ENCODE results near the gene C11orf52.

The C11orf52 gene

GRCh38 chr11:111966678-111967077, 48.0 kb downstream of the C11orf52 start:
- ChIA-PET POLR2A (no interaction called here), CTCF (no interaction called here)
- TF ChIP-seq ZNF391 (tag by site-specific recombination; IDR thresholded peaks at IDR 0.05; ENCODE audit: borderline replicate concordance, low read depth): no peak
- no peak for TF ChIP-seq ZNF707 (tag by site-specific recombination; IDR thresholded peaks at IDR 0.05)
- TF ChIP-seq ZNF214 (tag by site-specific recombination; IDR thresholded peaks at IDR 0.05; ENCODE audit: borderline replicate concordance): no peak
- no peak for TF ChIP-seq ZSCAN30 (tag by site-specific recombination; IDR thresholded peaks at IDR 0.05)
- no peak for TF ChIP-seq ZNF121 (tag by site-specific recombination; IDR thresholded peaks at IDR 0.05)
- TF ChIP-seq, protein P1, sequence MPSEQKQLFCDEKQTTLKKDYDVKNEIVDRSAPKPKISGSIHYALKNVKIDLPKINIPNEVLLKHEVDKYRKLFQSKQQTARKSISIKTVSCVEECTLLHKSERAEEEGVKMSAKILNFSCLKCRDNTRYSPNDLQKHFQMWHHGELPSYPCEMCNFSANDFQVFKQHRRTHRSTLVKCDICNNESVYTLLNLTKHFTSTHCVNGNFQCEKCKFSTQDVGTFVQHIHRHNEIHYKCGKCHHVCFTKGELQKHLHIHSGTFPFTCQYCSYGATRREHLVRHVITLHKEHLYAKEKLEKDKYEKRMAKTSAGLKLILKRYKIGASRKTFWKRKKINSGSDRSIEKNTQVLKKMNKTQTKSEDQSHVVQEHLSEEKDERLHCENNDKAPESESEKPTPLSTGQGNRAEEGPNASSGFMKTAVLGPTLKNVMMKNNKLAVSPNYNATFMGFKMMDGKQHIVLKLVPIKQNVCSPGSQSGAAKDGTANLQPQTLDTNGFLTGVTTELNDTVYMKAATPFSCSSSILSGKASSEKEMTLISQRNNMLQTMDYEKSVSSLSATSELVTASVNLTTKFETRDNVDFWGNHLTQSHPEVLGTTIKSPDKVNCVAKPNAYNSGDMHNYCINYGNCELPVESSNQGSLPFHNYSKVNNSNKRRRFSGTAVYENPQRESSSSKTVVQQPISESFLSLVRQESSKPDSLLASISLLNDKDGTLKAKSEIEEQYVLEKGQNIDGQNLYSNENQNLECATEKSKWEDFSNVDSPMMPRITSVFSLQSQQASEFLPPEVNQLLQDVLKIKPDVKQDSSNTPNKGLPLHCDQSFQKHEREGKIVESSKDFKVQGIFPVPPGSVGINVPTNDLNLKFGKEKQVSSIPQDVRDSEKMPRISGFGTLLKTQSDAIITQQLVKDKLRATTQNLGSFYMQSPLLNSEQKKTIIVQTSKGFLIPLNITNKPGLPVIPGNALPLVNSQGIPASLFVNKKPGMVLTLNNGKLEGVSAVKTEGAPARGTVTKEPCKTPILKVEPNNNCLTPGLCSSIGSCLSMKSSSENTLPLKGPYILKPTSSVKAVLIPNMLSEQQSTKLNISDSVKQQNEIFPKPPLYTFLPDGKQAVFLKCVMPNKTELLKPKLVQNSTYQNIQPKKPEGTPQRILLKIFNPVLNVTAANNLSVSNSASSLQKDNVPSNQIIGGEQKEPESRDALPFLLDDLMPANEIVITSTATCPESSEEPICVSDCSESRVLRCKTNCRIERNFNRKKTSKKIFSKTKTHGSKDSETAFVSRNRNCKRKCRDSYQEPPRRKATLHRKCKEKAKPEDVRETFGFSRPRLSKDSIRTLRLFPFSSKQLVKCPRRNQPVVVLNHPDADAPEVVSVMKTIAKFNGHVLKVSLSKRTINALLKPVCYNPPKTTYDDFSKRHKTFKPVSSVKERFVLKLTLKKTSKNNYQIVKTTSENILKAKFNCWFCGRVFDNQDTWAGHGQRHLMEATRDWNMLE (tag by site-specific recombination; conservative IDR thresholded peaks at IDR 0.05; ENCODE audit: low read depth): no peak
- no peak for TF ChIP-seq ZNF747 (tag by site-specific recombination; IDR thresholded peaks at IDR 0.05)
- no peak for TF ChIP-seq ZNF791 (tag by site-specific recombination; IDR thresholded peaks at IDR 0.05)
- TF ChIP-seq ZNF843 (tag by site-specific recombination; IDR thresholded peaks at IDR 0.05): no peak
- TF ChIP-seq ZNF654 (tag by site-specific recombination; IDR thresholded peaks at IDR 0.05; ENCODE audit: low read depth): no peak
- no peak for TF ChIP-seq SETDB1 (IDR thresholded peaks at IDR 0.05; ENCODE audit: insufficient read length, low read length)
- TF ChIP-seq ZNF140 (tag by site-specific recombination; IDR thresholded peaks at IDR 0.05): no peak
- no peak for TF ChIP-seq IKZF3 (tag by site-specific recombination; IDR thresholded peaks at IDR 0.05)
- no peak for TF ChIP-seq ZNF561 (tag by site-specific recombination; IDR thresholded peaks at IDR 0.05; ENCODE audit: borderline replicate concordance)
- no peak for TF ChIP-seq ZNF514 (tag by site-specific recombination; IDR thresholded peaks at IDR 0.05)
- TF ChIP-seq, protein P2, sequence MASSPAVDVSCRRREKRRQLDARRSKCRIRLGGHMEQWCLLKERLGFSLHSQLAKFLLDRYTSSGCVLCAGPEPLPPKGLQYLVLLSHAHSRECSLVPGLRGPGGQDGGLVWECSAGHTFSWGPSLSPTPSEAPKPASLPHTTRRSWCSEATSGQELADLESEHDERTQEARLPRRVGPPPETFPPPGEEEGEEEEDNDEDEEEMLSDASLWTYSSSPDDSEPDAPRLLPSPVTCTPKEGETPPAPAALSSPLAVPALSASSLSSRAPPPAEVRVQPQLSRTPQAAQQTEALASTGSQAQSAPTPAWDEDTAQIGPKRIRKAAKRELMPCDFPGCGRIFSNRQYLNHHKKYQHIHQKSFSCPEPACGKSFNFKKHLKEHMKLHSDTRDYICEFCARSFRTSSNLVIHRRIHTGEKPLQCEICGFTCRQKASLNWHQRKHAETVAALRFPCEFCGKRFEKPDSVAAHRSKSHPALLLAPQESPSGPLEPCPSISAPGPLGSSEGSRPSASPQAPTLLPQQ (tag by site-specific recombination; IDR thresholded peaks at IDR 0.05): no peak
- no peak for TF ChIP-seq ZNF223 (tag by site-specific recombination; IDR thresholded peaks at IDR 0.05)
- TF ChIP-seq GLIS1 (tag by site-specific recombination; IDR thresholded peaks at IDR 0.05): no peak
- H3K4me1 ChIP-seq (ENCODE audit: control insufficient read depth, insufficient read depth, low read length): no peaks in the 10 kb centered on the region
- H3K9me3 ChIP-seq (ENCODE audit: control insufficient read depth, insufficient read depth, low read depth, low read length): no peaks in the 10 kb centered on the region
- H3K36me3 ChIP-seq (ENCODE audit: control insufficient read depth in 2 of 2, insufficient read depth in 1 of 2, low read length in 2 of 2): peaks cover 0 to 26% of the 10 kb centered on the region in 2 experiments; a peak in 2 of 3 replicates
- H3K27ac ChIP-seq (ENCODE audit: extremely low read depth, low read depth, low read length): no peak overlapping the region
- H3K4me3 ChIP-seq (ENCODE audit: low read depth, low read length): no peak overlapping the region

DNA sequence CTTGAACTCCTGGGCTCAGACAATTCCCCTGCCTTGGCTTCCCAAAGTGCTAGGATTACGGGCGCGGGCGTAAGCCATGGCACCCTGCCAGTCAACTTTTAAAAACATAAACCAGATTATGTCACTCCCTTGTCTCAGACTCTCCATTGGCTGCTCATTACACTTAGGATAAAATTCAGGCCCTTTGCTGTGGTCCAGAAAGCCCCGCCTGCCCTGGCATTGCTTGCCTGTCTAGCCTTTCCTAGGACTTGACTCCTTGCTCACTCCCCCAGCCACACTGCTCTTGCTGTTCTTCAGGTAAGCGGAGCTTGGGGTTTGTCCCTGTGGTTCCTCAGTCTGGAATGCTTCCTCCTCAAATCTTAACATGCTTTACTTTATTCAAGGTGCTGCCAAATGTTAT, 48.9 kb downstream of the C11orf52 start:
- Histone ChIP-seq H3K4me3 (ENCODE audit: low read depth, low read length) (no peak overlapping the region), H3K4me1 (ENCODE audit: control insufficient read depth, insufficient read depth, low read length) (no peaks in the 10 kb centered on the region), H3K36me3 (ENCODE audit: control insufficient read depth in 2 of 2, insufficient read depth in 1 of 2, low read length in 2 of 2) (peaks cover 0 to 30% of the 10 kb centered on the region in 2 experiments; a peak in 2 of 3 replicates), H3K9me3 (ENCODE audit: control insufficient read depth, insufficient read depth, low read depth, low read length) (no peaks in the 10 kb centered on the region), H3K27ac (ENCODE audit: extremely low read depth, low read depth, low read length) (no peak overlapping the region)
- ChIA-PET CTCF (no interaction called here), POLR2A (no interaction called here)
- TF ChIP-seq ZNF701 (tag by site-specific recombination; IDR thresholded peaks at IDR 0.05) (no peak), ZNF146 (tag by site-specific recombination; IDR thresholded peaks at IDR 0.05) (no peak), ZNF302 (tag by site-specific recombination; IDR thresholded peaks at IDR 0.05; ENCODE audit: low read depth) (no peak), PRDM10 (tag by site-specific recombination; IDR thresholded peaks at IDR 0.05) (no peak), GFI1B (tag by site-specific recombination; IDR thresholded peaks at IDR 0.05) (no peak), ZNF121 (tag by site-specific recombination; IDR thresholded peaks at IDR 0.05) (no peak), ZNF837 (tag by site-specific recombination; IDR thresholded peaks at IDR 0.05) (no peak), ZFP41 (tag by site-specific recombination; IDR thresholded peaks at IDR 0.05; ENCODE audit: borderline replicate concordance) (no peak), SP3 (tag by site-specific recombination; IDR thresholded peaks at IDR 0.05) (no peak), ZSCAN23 (tag by site-specific recombination; IDR thresholded peaks at IDR 0.05) (no peak), ZNF501 (tag by site-specific recombination; IDR thresholded peaks at IDR 0.05) (no peak), ZNF155 (tag by site-specific recombination; IDR thresholded peaks at IDR 0.05) (no peak)

Data from HEK293 (cell line).